Liver (tissue), 3 donors: ENCODE data around the gene POU6F2.

ENCODE experiments used
- EGR1 ChIP-seq, 2 donors: IDR thresholded peaks; 2 replicates each; pipeline ENCODE4 v1.6.1; 2016 to 2018; ENCODE audit warnings: antibody characterized with exemption in 2 of 2, low read depth in 2 of 2
- GABPA ChIP-seq, 2 donors: IDR thresholded peaks in 1 of 2; conservative IDR thresholded peaks in 1 of 2; 2 replicates each; pipeline ENCODE4 v1.6.1; 2016; ENCODE audit warnings: antibody characterized with exemption in 2 of 2, mild to moderate bottlenecking in 1 of 2, moderate library complexity in 1 of 2
- HNF4G ChIP-seq: IDR thresholded peaks from 2 replicates; pipeline ENCODE4 v1.6.1; 2016; ENCODE audit warnings: antibody characterized with exemption
- JUND ChIP-seq, 2 donors: IDR thresholded peaks; 2 replicates each; pipeline ENCODE4 v1.6.1; 2016; ENCODE audit warnings: antibody characterized with exemption in 2 of 2
- NR2F2 ChIP-seq: IDR thresholded peaks from 2 replicates; pipeline ENCODE4 v1.6.1; 2016; ENCODE audit warnings: antibody characterized with exemption
- RAD21 ChIP-seq, 2 donors: IDR thresholded peaks; 2 replicates each; pipeline ENCODE4 v1.6.1; 2016; ENCODE audit warnings: antibody characterized with exemption in 2 of 2, mild to moderate bottlenecking in 2 of 2
- REST ChIP-seq: IDR thresholded peaks from 2 replicates; pipeline ENCODE4 v1.6.1; 2016; ENCODE audit warnings: antibody characterized with exemption, mild to moderate bottlenecking
- RXRA ChIP-seq, 2 donors: IDR thresholded peaks; 2 replicates each; pipeline ENCODE4 v1.6.1; 2017 to 2018; ENCODE audit warnings: antibody characterized with exemption in 2 of 2, mild to moderate bottlenecking in 1 of 2
- TAF1 ChIP-seq: conservative IDR thresholded peaks from 2 replicates; pipeline ENCODE4 v1.6.1; 2016; ENCODE audit warnings: antibody characterized with exemption, mild to moderate bottlenecking
- YY1 ChIP-seq: IDR thresholded peaks from 2 replicates; pipeline ENCODE4 v1.6.1; 2016; ENCODE audit warnings: antibody characterized with exemption, mild to moderate bottlenecking
- TF ChIP-seq, protein P1 (sequence below): fragments of 150-350 bp; IDR thresholded peaks from 2 replicates; pipeline ENCODE4 v1.5.1; 2017; ENCODE audit warnings: improper control_type of control experiment, low read depth, low read length; ENCODE audit not compliant: missing input control
- TF ChIP-seq, protein P2 (sequence below): IDR thresholded peaks from 2 replicates; pipeline ENCODE4 v1.6.1; 2016; ENCODE audit warnings: antibody characterized with exemption
- donor health status: healthy.
- donor health status: healthy.

DNA sequence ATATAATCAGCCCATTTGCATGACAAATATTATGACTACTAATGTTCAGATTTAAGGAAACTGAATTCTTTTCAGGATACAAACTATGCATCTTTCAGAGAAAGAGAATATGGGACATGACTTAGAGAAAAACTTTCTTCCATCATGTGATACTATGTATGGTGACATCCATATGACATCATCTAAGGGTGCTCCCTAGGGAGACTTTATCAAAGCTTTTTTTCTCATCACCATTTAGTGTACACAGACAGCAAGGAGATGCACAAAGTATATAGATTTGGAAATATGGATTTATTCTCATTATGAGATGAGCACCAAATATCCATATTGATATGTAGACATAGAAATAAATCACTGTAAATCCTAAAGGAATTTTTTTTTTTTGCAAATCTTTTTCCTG is 424.3 kb downstream of the POU6F2 start:
- TF ChIP-seq, protein P1, sequence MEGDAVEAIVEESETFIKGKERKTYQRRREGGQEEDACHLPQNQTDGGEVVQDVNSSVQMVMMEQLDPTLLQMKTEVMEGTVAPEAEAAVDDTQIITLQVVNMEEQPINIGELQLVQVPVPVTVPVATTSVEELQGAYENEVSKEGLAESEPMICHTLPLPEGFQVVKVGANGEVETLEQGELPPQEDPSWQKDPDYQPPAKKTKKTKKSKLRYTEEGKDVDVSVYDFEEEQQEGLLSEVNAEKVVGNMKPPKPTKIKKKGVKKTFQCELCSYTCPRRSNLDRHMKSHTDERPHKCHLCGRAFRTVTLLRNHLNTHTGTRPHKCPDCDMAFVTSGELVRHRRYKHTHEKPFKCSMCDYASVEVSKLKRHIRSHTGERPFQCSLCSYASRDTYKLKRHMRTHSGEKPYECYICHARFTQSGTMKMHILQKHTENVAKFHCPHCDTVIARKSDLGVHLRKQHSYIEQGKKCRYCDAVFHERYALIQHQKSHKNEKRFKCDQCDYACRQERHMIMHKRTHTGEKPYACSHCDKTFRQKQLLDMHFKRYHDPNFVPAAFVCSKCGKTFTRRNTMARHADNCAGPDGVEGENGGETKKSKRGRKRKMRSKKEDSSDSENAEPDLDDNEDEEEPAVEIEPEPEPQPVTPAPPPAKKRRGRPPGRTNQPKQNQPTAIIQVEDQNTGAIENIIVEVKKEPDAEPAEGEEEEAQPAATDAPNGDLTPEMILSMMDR, result no peak
- TF ChIP-seq RAD21 (IDR thresholded peaks at IDR 0.05) (no peak), GABPA (IDR thresholded peaks at IDR 0.05 in 1 of 2, conservative IDR thresholded peaks at IDR 0.05 in 1 of 2) (no peak), TAF1 (no peak), REST (no peak), JUND (IDR thresholded peaks at IDR 0.05) (no peak), NR2F2 (no peak), HNF4G (no peak), YY1 (no peak), EGR1 (IDR thresholded peaks at IDR 0.05; ENCODE audit: low read depth in 2 of 2) (no peak), RXRA (IDR thresholded peaks at IDR 0.05) (no peak)
- TF ChIP-seq, protein P2, sequence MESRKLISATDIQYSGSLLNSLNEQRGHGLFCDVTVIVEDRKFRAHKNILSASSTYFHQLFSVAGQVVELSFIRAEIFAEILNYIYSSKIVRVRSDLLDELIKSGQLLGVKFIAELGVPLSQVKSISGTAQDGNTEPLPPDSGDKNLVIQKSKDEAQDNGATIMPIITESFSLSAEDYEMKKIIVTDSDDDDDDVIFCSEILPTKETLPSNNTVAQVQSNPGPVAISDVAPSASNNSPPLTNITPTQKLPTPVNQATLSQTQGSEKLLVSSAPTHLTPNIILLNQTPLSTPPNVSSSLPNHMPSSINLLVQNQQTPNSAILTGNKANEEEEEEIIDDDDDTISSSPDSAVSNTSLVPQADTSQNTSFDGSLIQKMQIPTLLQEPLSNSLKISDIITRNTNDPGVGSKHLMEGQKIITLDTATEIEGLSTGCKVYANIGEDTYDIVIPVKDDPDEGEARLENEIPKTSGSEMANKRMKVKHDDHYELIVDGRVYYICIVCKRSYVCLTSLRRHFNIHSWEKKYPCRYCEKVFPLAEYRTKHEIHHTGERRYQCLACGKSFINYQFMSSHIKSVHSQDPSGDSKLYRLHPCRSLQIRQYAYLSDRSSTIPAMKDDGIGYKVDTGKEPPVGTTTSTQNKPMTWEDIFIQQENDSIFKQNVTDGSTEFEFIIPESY, result no peak
